ENCODE measurements around the gene GHR.

DNA sequence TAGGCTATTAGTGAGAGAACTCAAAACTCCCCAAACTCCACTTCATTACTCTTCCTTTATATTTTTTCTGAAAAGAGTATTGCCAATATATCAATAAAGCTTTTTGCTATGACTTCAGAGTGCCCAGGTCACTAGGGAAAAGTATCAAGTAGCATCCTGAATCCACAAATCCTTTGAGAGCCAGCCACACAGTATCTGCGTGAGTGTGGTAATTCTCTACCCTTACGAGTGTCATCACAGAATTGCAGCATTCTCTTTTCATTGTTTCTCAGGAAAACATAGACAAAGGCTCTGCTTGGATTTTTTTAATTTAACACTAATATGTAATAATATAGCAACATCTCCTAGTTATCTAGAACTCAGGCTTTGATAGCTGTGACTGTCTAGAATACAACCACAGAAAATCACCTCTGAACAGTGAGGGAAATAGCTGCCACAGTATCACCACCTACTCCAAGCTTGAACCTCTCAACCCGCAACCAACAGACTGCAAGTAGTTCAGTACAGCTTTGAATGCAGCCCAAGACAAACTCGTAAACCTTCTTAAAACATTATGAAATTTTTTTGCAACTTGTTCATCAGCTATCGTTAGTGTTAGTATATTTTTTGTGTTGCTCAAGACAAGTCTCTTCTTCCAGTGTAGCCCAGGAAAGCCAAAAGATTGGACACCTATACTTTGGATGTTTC is 254.1 kb downstream of the GHR start:
- TF ChIP-seq, protein P1, sequence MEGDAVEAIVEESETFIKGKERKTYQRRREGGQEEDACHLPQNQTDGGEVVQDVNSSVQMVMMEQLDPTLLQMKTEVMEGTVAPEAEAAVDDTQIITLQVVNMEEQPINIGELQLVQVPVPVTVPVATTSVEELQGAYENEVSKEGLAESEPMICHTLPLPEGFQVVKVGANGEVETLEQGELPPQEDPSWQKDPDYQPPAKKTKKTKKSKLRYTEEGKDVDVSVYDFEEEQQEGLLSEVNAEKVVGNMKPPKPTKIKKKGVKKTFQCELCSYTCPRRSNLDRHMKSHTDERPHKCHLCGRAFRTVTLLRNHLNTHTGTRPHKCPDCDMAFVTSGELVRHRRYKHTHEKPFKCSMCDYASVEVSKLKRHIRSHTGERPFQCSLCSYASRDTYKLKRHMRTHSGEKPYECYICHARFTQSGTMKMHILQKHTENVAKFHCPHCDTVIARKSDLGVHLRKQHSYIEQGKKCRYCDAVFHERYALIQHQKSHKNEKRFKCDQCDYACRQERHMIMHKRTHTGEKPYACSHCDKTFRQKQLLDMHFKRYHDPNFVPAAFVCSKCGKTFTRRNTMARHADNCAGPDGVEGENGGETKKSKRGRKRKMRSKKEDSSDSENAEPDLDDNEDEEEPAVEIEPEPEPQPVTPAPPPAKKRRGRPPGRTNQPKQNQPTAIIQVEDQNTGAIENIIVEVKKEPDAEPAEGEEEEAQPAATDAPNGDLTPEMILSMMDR (IDR thresholded peaks at IDR 0.05) = no peak
- no peak for TF ChIP-seq POLR2AphosphoS5 (IDR thresholded peaks at IDR 0.05)
- no peak for TF ChIP-seq POLR2A (IDR thresholded peaks at IDR 0.05)
- no peak for TF ChIP-seq EP300 (IDR thresholded peaks at IDR 0.05; ENCODE audit: low read depth)
